Measurements from ENCODE around the gene MYH10. TPM values are rescaled to one million over a fixed set of nuclear protein-coding genes. Genes with fewer than 3 reads are reported as not detected.

The MYH10 gene
- polyA plus RNA-seq, 1 donor from 2014 or later = 61.1 TPM

DNA sequence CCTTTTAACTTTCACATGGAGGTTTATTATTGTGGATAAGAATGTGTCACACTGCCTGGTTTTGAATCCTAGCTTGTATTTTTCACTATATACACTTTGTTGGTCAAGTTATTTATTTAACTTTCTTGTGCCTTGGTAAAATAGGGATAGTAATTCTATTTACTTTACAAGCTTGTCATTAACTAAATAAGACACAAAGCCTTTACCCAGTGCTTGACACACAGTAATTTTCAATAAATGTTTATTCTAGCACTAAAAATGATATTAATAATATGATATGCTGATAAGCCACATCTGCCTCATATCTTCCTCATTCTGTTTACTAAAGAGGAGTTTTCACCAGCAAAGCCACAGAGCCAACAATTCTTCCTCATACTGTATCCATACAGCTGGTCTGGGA, 27.8 kb downstream of the MYH10 start:
- no peaks in the 10 kb centered on the region for H3F3A ChIP-seq (ENCODE audit: insufficient read depth, low read length, poor library complexity, severe bottlenecking)
- no peaks in the 10 kb centered on the region for H3K9me3 ChIP-seq (ENCODE audit: low read length)
- no peaks in the 10 kb centered on the region for H4K20me1 ChIP-seq (ENCODE audit: insufficient read depth)
- TF ChIP-seq EZH2 (IDR thresholded peaks at IDR 0.05; ENCODE audit: borderline replicate concordance, insufficient read depth, low read length, poor library complexity, severe bottlenecking) (no peak), TAF1 (IDR thresholded peaks at IDR 0.05; ENCODE audit: low read depth) (no peak), SMC3 (conservative IDR thresholded peaks at IDR 0.05; ENCODE audit: poor library complexity) (no peak)
- TF ChIP-seq, protein P1, sequence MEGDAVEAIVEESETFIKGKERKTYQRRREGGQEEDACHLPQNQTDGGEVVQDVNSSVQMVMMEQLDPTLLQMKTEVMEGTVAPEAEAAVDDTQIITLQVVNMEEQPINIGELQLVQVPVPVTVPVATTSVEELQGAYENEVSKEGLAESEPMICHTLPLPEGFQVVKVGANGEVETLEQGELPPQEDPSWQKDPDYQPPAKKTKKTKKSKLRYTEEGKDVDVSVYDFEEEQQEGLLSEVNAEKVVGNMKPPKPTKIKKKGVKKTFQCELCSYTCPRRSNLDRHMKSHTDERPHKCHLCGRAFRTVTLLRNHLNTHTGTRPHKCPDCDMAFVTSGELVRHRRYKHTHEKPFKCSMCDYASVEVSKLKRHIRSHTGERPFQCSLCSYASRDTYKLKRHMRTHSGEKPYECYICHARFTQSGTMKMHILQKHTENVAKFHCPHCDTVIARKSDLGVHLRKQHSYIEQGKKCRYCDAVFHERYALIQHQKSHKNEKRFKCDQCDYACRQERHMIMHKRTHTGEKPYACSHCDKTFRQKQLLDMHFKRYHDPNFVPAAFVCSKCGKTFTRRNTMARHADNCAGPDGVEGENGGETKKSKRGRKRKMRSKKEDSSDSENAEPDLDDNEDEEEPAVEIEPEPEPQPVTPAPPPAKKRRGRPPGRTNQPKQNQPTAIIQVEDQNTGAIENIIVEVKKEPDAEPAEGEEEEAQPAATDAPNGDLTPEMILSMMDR (IDR thresholded peaks at IDR 0.05; ENCODE audit: poor library complexity, severe bottlenecking) = no peak
- TF ChIP-seq, protein P2, sequence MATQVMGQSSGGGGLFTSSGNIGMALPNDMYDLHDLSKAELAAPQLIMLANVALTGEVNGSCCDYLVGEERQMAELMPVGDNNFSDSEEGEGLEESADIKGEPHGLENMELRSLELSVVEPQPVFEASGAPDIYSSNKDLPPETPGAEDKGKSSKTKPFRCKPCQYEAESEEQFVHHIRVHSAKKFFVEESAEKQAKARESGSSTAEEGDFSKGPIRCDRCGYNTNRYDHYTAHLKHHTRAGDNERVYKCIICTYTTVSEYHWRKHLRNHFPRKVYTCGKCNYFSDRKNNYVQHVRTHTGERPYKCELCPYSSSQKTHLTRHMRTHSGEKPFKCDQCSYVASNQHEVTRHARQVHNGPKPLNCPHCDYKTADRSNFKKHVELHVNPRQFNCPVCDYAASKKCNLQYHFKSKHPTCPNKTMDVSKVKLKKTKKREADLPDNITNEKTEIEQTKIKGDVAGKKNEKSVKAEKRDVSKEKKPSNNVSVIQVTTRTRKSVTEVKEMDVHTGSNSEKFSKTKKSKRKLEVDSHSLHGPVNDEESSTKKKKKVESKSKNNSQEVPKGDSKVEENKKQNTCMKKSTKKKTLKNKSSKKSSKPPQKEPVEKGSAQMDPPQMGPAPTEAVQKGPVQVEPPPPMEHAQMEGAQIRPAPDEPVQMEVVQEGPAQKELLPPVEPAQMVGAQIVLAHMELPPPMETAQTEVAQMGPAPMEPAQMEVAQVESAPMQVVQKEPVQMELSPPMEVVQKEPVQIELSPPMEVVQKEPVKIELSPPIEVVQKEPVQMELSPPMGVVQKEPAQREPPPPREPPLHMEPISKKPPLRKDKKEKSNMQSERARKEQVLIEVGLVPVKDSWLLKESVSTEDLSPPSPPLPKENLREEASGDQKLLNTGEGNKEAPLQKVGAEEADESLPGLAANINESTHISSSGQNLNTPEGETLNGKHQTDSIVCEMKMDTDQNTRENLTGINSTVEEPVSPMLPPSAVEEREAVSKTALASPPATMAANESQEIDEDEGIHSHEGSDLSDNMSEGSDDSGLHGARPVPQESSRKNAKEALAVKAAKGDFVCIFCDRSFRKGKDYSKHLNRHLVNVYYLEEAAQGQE (IDR thresholded peaks at IDR 0.05; ENCODE audit: borderline replicate concordance) = no peak
- no peak overlapping the region for H2AFZ ChIP-seq (ENCODE audit: low read depth, low read length)
- H3K36me3 ChIP-seq (ENCODE audit: insufficient read depth, low read length) = peaks cover 8% of the 10 kb centered on the region
- H3K27me3 ChIP-seq (ENCODE audit: insufficient read depth, low read depth, low read length) = no peaks in the 10 kb centered on the region
- H3K27ac ChIP-seq (ENCODE audit: low read length) = no peak overlapping the region
- H3K4me2 ChIP-seq (ENCODE audit: low read length) = no peak overlapping the region
- no peaks in the 10 kb centered on the region for H3K9me2 ChIP-seq (ENCODE audit: insufficient read depth, low read length)
- peaks cover 39% of the 10 kb centered on the region for H3K79me2 ChIP-seq (replicated peaks; ENCODE audit: insufficient read depth, low read length)
- H3K4me3 ChIP-seq (ENCODE audit: low read length) = no peak overlapping the region
- no peak overlapping the region for H3K9ac ChIP-seq (ENCODE audit: low read length)

- H3K36me3 ChIP-seq (ENCODE audit: insufficient read depth, low read length) = peaks cover 8% of the 10 kb centered on the region
- H3K79me2 ChIP-seq (replicated peaks; ENCODE audit: insufficient read depth, low read length) = peaks cover 17% of the 10 kb centered on the region
- H3K9me3 ChIP-seq (ENCODE audit: low read length) = no peaks in the 10 kb centered on the region
- H3K4me2 ChIP-seq (ENCODE audit: low read length) = no peak overlapping the region
- H3K9ac ChIP-seq (ENCODE audit: low read length) = no peak overlapping the region
- no peak overlapping the region for H3K4me3 ChIP-seq (ENCODE audit: low read length)
- H3K27ac ChIP-seq (ENCODE audit: low read length) = no peak overlapping the region
- H4K20me1 ChIP-seq (ENCODE audit: insufficient read depth) = no peaks in the 10 kb centered on the region
- no peaks in the 10 kb centered on the region for H3F3A ChIP-seq (ENCODE audit: insufficient read depth, low read length, poor library complexity, severe bottlenecking)
- H3K9me2 ChIP-seq (ENCODE audit: insufficient read depth, low read length) = no peaks in the 10 kb centered on the region
- H3K27me3 ChIP-seq (ENCODE audit: insufficient read depth, low read depth, low read length) = no peaks in the 10 kb centered on the region
- no peak overlapping the region for H2AFZ ChIP-seq (ENCODE audit: low read depth, low read length)
- TF ChIP-seq TAF1 (IDR thresholded peaks at IDR 0.05; ENCODE audit: low read depth) (no peak), EZH2 (IDR thresholded peaks at IDR 0.05; ENCODE audit: borderline replicate concordance, insufficient read depth, low read length, poor library complexity, severe bottlenecking) (no peak), MXI1 (conservative IDR thresholded peaks at IDR 0.05; ENCODE audit: poor library complexity, severe bottlenecking) (no peak), RAD21 (conservative IDR thresholded peaks at IDR 0.05) (no peak), SMC3 (conservative IDR thresholded peaks at IDR 0.05; ENCODE audit: poor library complexity) (no peak), POLR2AphosphoS5 (IDR thresholded peaks at IDR 0.05) (no peak), EP300 (conservative IDR thresholded peaks at IDR 0.05; ENCODE audit: poor library complexity, severe bottlenecking) (no peak)
- TF ChIP-seq, protein P2 (IDR thresholded peaks at IDR 0.05; ENCODE audit: borderline replicate concordance) = no peak
- TF ChIP-seq, protein P1 (IDR thresholded peaks at IDR 0.05; ENCODE audit: poor library complexity, severe bottlenecking) = no peak
These were observed 31.0 kb downstream of the MYH10 start for GRCh38 chr17:8599351-8600011.

All from neural cell (in vitro differentiated cells).